Adrenal gland (tissue), 5 donors: ENCODE results near the gene PIN4.

Experiments used
- CTCF ChIP-seq, 6 experiments: fragments of 450-650 bp in 4 of 6; fragments of 200-600 bp in 2 of 6; sonication (generic) in 1 of 6; IDR thresholded peaks; 1 replicate in 5 of 6; 2 replicates in 1 of 6; pipeline versions ENCODE4 v1.5.1 to v1.8.0; 2016 to 2021; ENCODE audit warnings: antibody characterized with exemption in 6 of 6, mild to moderate bottlenecking in 2 of 6, moderate library complexity in 1 of 6
- POLR2A ChIP-seq, 2 donors: fragments of 450-650 bp; IDR thresholded peaks; one replicate each; pipeline ENCODE4 v1.6.1; 2017; ENCODE audit warnings: antibody characterized with exemption in 2 of 2, mild to moderate bottlenecking in 2 of 2, moderate library complexity in 1 of 2
- donor health status: DM: no; HTN: no; CAD: no.

GRCh38 chrX:72145181-72145580 is 36.4 kb upstream of the PIN4 start:
- TF ChIP-seq POLR2A (IDR thresholded peaks at IDR 0.05) (no peak), CTCF (IDR thresholded peaks at IDR 0.05) (no peak)
